Measurements from ENCODE around the gene GGCT. TPM values are rescaled to one million over a fixed set of nuclear protein-coding genes. Genes with fewer than 3 reads are reported as not detected.

Gene GGCT
- total and polyA plus RNA-seq, 2 of the 8 experiments (the other 6 are each of a cell fraction or from before 2014, with no cell fraction given), result 50.0 to 129 TPM

- Histone ChIP-seq H3K27me3 (replicated peaks in 1 of 4; ENCODE audit: control insufficient read depth in 3 of 4, extremely low read depth in 1 of 4, insufficient read depth in 3 of 4, low read length in 3 of 4) (no peaks in the 10 kb centered on the region), H2BK20ac (ENCODE audit: low read length) (no peak overlapping the region), H3K14ac (ENCODE audit: insufficient read length) (no peak overlapping the region), H4K8ac (ENCODE audit: extremely low read depth, insufficient read depth, low read length) (no peak overlapping the region), H3K36me3 (ENCODE audit: control insufficient read depth in 2 of 4, insufficient read depth in 4 of 4, low read length in 3 of 4) (no peaks in the 10 kb centered on the region), H2BK12ac (ENCODE audit: low read depth, low read length) (no peak overlapping the region), H3K4me2 (ENCODE audit: insufficient read depth in 1 of 2, low read depth in 2 of 2, low read length in 2 of 2) (no peak overlapping the region), H3K27ac (ENCODE audit: low read depth, low read length) (no peak overlapping the region), H3K9me3 (ENCODE audit: insufficient read depth in 2 of 2, low read depth in 1 of 2, low read length in 1 of 2) (no peaks in the 10 kb centered on the region), H3K79me2 (ENCODE audit: control insufficient read depth in 1 of 2, insufficient read depth in 2 of 2, low read length in 2 of 2) (no peaks in the 10 kb centered on the region), H2BK120ac (replicated peaks; ENCODE audit: low read depth, low read length) (no peak overlapping the region), H4K5ac (ENCODE audit: insufficient read length, low read depth, low read length) (no peak overlapping the region), H3K23ac (ENCODE audit: insufficient read length) (no peak overlapping the region), H2AFZ (ENCODE audit: low read length) (no peak overlapping the region), H3K56ac (replicated peaks; ENCODE audit: insufficient read length, low read depth, low read length) (no peak overlapping the region), H3K4me1 (replicated peaks in 1 of 4; ENCODE audit: control insufficient read depth in 3 of 4, insufficient read depth in 4 of 4, low read length in 3 of 4) (peaks cover 0 to 2% (median 0%) of the 10 kb centered on the region in 4 experiments; a peak in 2 of 7 replicates), H3K79me1 (ENCODE audit: low read depth, low read length) (no peaks in the 10 kb centered on the region), H3K23me2 (ENCODE audit: low read depth, low read length) (no peaks in the 10 kb centered on the region), H3K4me3 (ENCODE audit: extremely low read depth in 1 of 4, insufficient read depth in 2 of 4, low read depth in 3 of 4, low read length in 4 of 4) (no peak overlapping the region), H4K91ac (replicated peaks; ENCODE audit: insufficient read length, low read length) (no peak overlapping the region), H4K20me1 (replicated peaks in 1 of 2; ENCODE audit: control insufficient read depth in 1 of 2, insufficient read depth in 2 of 2, low read length in 2 of 2) (no peaks in the 10 kb centered on the region), H2AK5ac (ENCODE audit: low read depth, low read length) (no peak overlapping the region), H3K4ac (replicated peaks; ENCODE audit: insufficient read length, low read depth, low read length) (no peak overlapping the region), H3K18ac (ENCODE audit: extremely low read depth, low read length) (no peak overlapping the region), H2BK15ac (ENCODE audit: low read length) (no peak overlapping the region), H3K9ac (replicated peaks in 1 of 4; ENCODE audit: extremely low read depth in 1 of 4, low read depth in 3 of 4, low read length in 3 of 4) (no peak overlapping the region), H2BK5ac (ENCODE audit: low read depth, low read length) (no peak overlapping the region)
- DNase-seq (ENCODE audit: low read depth in 1 of 2, low spot score in 2 of 2) (no peak), FAIRE-seq (no peak)
- CTCF ChIA-PET (ENCODE audit: partially characterized antibody), result interaction anchor here (1.0 to 1.9 kb wide), 2 partner anchors 10 to 50 kb away, joined by 3 to 17 read pairs; no protein-coding TSS in a partner anchor
- POLR2A ChIA-PET (ENCODE audit: partially characterized antibody), result interaction anchor here (1.3 kb wide), 1 partner anchor 9 kb away, joined by 4 read pairs; no protein-coding TSS in a partner anchor
- 88% methylated on average over 9 of the region's 9 CpGs; no CpG with 5 or more reads in 1 of the 2 experiments for WGBS, 2 experiments (ENCODE audit: extremely low coverage in 1 of 2, insufficient coverage in 1 of 2, insufficient read length in 1 of 2, insufficient replicate concordance in 2 of 2, low coverage in 1 of 2, low lambda C conversion rate in 2 of 2, missing lambda C conversion rate in 1 of 2)
- no peak for TF ChIP-seq ASH2L (IDR thresholded peaks at IDR 0.05; ENCODE audit: low read length)
- TF ChIP-seq E2F6 (IDR thresholded peaks at IDR 0.05), result no peak
- no peak for TF ChIP-seq SIX5 (IDR thresholded peaks at IDR 0.05; ENCODE audit: low read depth, low read length)
- TF ChIP-seq SAP30 (IDR thresholded peaks at IDR 0.05; ENCODE audit: insufficient read depth, insufficient replicate concordance, low read length), result no peak
- TF ChIP-seq TAF7 (optimal IDR thresholded peaks at IDR 0.05; ENCODE audit: borderline replicate concordance, low read depth, low read length), result no peak
- no peak for TF ChIP-seq KDM4A (IDR thresholded peaks at IDR 0.05; ENCODE audit: low read depth, low read length, severe bottlenecking)
These were observed 44.9 kb downstream of the GGCT start for GRCh38 chr7:30459591-30460245.

All from H1 (cell line).